GM23248 (cell line): Measurements from ENCODE around the gene TMEM123.

Source experiments
- EZH2 ChIP-seq: fragments of 200-600 bp; sonication (generic); IDR thresholded peaks from 2 replicates; pipeline ENCODE4 v1.6.1; 2018; ENCODE audit warnings: antibody characterized with exemption, mild to moderate bottlenecking; ENCODE audit not compliant: insufficient read depth, poor library complexity, severe bottlenecking
- EZH2phosphoT487 ChIP-seq: fragments of 200-600 bp; sonication (generic); IDR thresholded peaks from 2 replicates; pipeline ENCODE4 v1.6.1; 2018; ENCODE audit warnings: antibody characterized with exemption, moderate library complexity, mild to moderate bottlenecking, low read depth; ENCODE audit not compliant: insufficient read depth

- TF ChIP-seq EZH2 (no peak), EZH2phosphoT487 (no peak)
Observed at GRCh38 chr11:102406099-102406498, 46.5 kb downstream of the TMEM123 start.
